GM23248 (cell line): Measurements from ENCODE around the gene FOXI3. TPM values are rescaled to one million over a fixed set of nuclear protein-coding genes. Genes with fewer than 3 reads are reported as not detected.

ENCODE experiments used
- DNase-seq: peaks from one replicate; pipeline ENCODE4 v3.0.0-alpha.2; 2015
- H2AFZ ChIP-seq: fragments of 200-600 bp; sonication (generic); 2 replicates; pipeline ENCODE4 v1.6.1; 2016; ENCODE audit warnings: antibody characterized with exemption
- H3F3A ChIP-seq: fragments of 200-600 bp; sonication (generic); 2 replicates; pipeline ENCODE4 v1.6.1; 2016; ENCODE audit warnings: mild to moderate bottlenecking, antibody characterized with exemption, mixed run types; ENCODE audit not compliant: insufficient read depth
- H3K27ac ChIP-seq: fragments of 200-600 bp; sonication (generic); 2 replicates; pipeline ENCODE4 v1.5.1; 2016; ENCODE audit warnings: mild to moderate bottlenecking
- H3K27me3 ChIP-seq: fragments of 200-600 bp; sonication (generic); replicated peaks from 2 replicates; pipeline ENCODE4 v1.6.1; 2016; ENCODE audit warnings: mild to moderate bottlenecking; ENCODE audit not compliant: insufficient read depth
- H3K36me3 ChIP-seq: fragments of 200-600 bp; sonication (generic); 2 replicates; pipeline ENCODE4 v1.6.1; 2016; ENCODE audit warnings: low read depth, mild to moderate bottlenecking
- H3K4me1 ChIP-seq: fragments of 200-600 bp; sonication (generic); 2 replicates; pipeline ENCODE4 v1.6.1; 2016; ENCODE audit warnings: mild to moderate bottlenecking; ENCODE audit not compliant: insufficient read depth
- H3K4me2 ChIP-seq: fragments of 200-600 bp; sonication (generic); one replicate; pipeline ENCODE4 v1.6.1; 2016; ENCODE audit warnings: mild to moderate bottlenecking; ENCODE audit not compliant: unreplicated experiment
- H3K4me3 ChIP-seq: fragments of 200-600 bp; sonication (generic); 2 replicates; pipeline ENCODE4 v1.5.1; 2016; ENCODE audit warnings: mild to moderate bottlenecking
- H3K79me2 ChIP-seq: fragments of 200-600 bp; sonication (generic); 2 replicates; pipeline ENCODE4 v1.6.1; 2016; ENCODE audit warnings: mild to moderate bottlenecking; ENCODE audit not compliant: insufficient read depth
- H3K9ac ChIP-seq: fragments of 200-600 bp; sonication (generic); 2 replicates; pipeline ENCODE4 v1.6.1; 2016; ENCODE audit warnings: mild to moderate bottlenecking
- H3K9me2 ChIP-seq: fragments of 200-600 bp; sonication (generic); 2 replicates; pipeline ENCODE4 v1.6.1; 2016; ENCODE audit warnings: mixed run types, mild to moderate bottlenecking, moderate library complexity; ENCODE audit not compliant: insufficient read depth
- H3K9me3 ChIP-seq: fragments of 200-600 bp; sonication (generic); one replicate; pipeline ENCODE4 v1.6.1; 2017; ENCODE audit warnings: low read depth
- H4K20me1 ChIP-seq: fragments of 200-600 bp; sonication (generic); 2 replicates; pipeline ENCODE4 v1.6.0; 2016; ENCODE audit not compliant: insufficient read depth
- EZH2 ChIP-seq: fragments of 200-600 bp; sonication (generic); IDR thresholded peaks from 2 replicates; pipeline ENCODE4 v1.6.1; 2018; ENCODE audit warnings: antibody characterized with exemption, mild to moderate bottlenecking; ENCODE audit not compliant: insufficient read depth, poor library complexity, severe bottlenecking
- EZH2phosphoT487 ChIP-seq: fragments of 200-600 bp; sonication (generic); IDR thresholded peaks from 2 replicates; pipeline ENCODE4 v1.6.1; 2018; ENCODE audit warnings: antibody characterized with exemption, moderate library complexity, mild to moderate bottlenecking, low read depth; ENCODE audit not compliant: insufficient read depth
- WGBS, 2 experiments: methylation state at CpG; one replicate each; pipeline ENCODE4 v1.1.6; 2015 to 2017; ENCODE audit warnings: low lambda C conversion rate in 2 of 2, low coverage in 1 of 2; ENCODE audit errors: missing lambda C conversion rate in 2 of 2; 5-methylcytosine and 5-hydroxymethylcytosine counted together
- in situ Hi-C: fragments of 300-500 bp; cut with MboI; formaldehyde crosslinking; loops from 2 replicates; pipeline ENCODE4 v1.15.0; 2020
- polyA plus RNA-seq: library from polyadenylated mRNA; unstranded; fragments of >200 nt; fragmentation: Nextera tagmentation; extraction: Ambion mirVana; gene quantifications from 2 replicates; pipeline ENCODE4 v1.2.1, GENCODE V29; 2016
- total RNA-seq: library from RNA; depleted of rRNA; stranded (reverse); fragments of >200 nt; shearing (Covaris generic); gene quantifications from 2 replicates; pipeline ENCODE4 v1.2.3, GENCODE V29; 2014; rRNA removed

Gene FOXI3
- total RNA-seq (not detected in 2 replicates), polyA plus RNA-seq (not detected in 2 replicates)

DNA sequence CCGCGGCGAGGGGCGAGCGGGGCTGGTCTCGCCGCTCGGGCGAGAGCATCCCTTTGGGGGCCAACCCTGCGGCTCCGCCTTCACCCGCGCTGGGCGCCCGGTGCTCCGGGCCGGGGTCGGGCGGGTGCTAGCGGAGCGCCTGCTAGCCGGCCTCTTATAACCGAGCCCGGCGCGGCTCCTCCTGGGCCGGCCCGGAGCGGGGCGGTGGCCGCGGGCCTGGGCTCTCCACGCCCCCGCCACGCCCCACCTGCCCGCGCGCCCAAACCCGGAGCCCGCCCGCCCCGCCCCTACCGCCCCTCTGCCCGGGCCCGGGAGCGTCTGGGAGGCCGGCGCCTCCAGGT, at the start of gene FOXI3:
Gene FOXI3, minus strand, starts transcription at position 129 of the 341 bp plus-strand sequence. CDS start 158 bp downstream, outside the sequence.
- Histone ChIP-seq H3K4me2 (no peak within 1 kb of the TSS), H3K27me3 (peaks cover 69% of the 10 kb centered on the region), H3K9me3 (no peaks in the 10 kb centered on the region), H2AFZ (no peak within 1 kb of the TSS), H3K9ac (no peak within 1 kb of the TSS), H3F3A (no peaks in the 10 kb centered on the region), H3K36me3 (no peaks in the 10 kb centered on the region), H3K9me2 (no peaks in the 10 kb centered on the region), H4K20me1 (no peaks in the 10 kb centered on the region), H3K27ac (no peak within 1 kb of the TSS), H3K4me3 (no peak within 1 kb of the TSS), H3K79me2 (no peaks in the 10 kb centered on the region), H3K4me1 (no peaks in the 10 kb centered on the region)
- in situ Hi-C loops, result no loop called here
- TF ChIP-seq EZH2, result no peak
- no peak for TF ChIP-seq EZH2phosphoT487
- DNase-seq, result no peak
- 6 to 17% methylated on average over 1 to 20 of the region's 48 CpGs for WGBS, 2 experiments

- in situ Hi-C loops, result no loop called here
These were observed 48.2 kb upstream of the FOXI3 start for GRCh38 chr2:88500691-88501090.

GRCh38 chr2:88499204-88499603, 46.7 kb upstream of the FOXI3 start:
- TF ChIP-seq EZH2 (no peak), EZH2phosphoT487 (no peak)
- no peaks in the 10 kb centered on the region for H3K9me2 ChIP-seq
- H2AFZ ChIP-seq, result no peak overlapping the region
- no peaks in the 10 kb centered on the region for H3K79me2 ChIP-seq
- no peaks in the 10 kb centered on the region for H3K36me3 ChIP-seq
- H3F3A ChIP-seq, result no peaks in the 10 kb centered on the region
- H3K4me2 ChIP-seq, result no peak overlapping the region
- H3K4me3 ChIP-seq, result no peak overlapping the region
- H3K27ac ChIP-seq, result no peak overlapping the region
- no peak for DNase-seq
- H3K9me3 ChIP-seq, result no peaks in the 10 kb centered on the region
- WGBS, 2 experiments, result 0 to 5% methylated on average over 1 of the region's 1 CpG
- no peaks in the 10 kb centered on the region for H4K20me1 ChIP-seq
- no peaks in the 10 kb centered on the region for H3K4me1 ChIP-seq
- no peak overlapping the region for H3K9ac ChIP-seq
- H3K27me3 ChIP-seq, result peaks cover 11% of the 10 kb centered on the region
- in situ Hi-C loops, result no loop called here

More at GRCh38 chr2:88500691-88501090, 48.2 kb upstream of the FOXI3 start:
- Histone ChIP-seq H3F3A (no peaks in the 10 kb centered on the region), H3K4me3 (no peak overlapping the region), H3K79me2 (no peaks in the 10 kb centered on the region), H4K20me1 (no peaks in the 10 kb centered on the region), H3K9me3 (no peaks in the 10 kb centered on the region), H3K9me2 (no peaks in the 10 kb centered on the region), H3K27ac (no peak overlapping the region), H2AFZ (no peak overlapping the region), H3K27me3 (no peaks in the 10 kb centered on the region; the same call in 1 of the 2 replicates), H3K4me2 (no peak overlapping the region), H3K4me1 (no peaks in the 10 kb centered on the region), H3K36me3 (no peaks in the 10 kb centered on the region), H3K9ac (no peak overlapping the region)
- peak; percentile 6 for DNase-seq
- no peak for TF ChIP-seq EZH2
- no peak for TF ChIP-seq EZH2phosphoT487
- 55 to 75% methylated on average over 2 of the region's 2 CpGs for WGBS, 2 experiments

DNA sequence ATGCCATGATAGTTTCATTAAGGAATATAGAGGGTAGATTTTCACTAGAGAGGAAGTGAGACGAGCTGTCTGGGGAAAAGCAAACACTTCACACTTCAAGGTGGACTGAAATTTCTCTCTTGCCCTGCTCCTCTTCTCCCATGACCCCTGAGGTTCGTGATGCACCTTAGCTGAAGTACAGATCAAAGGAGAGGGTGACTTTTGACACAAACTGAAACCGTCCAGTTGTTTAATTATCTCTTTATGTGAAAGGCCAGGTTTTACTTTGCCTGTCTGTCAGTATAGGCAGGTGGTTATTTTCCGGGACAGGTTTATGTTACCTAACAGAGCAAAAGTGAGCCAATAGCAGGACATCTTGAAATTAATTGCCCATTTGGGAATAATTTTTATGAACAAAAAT, 41.0 kb upstream of the FOXI3 start:
- peaks cover 28% of the 10 kb centered on the region for H3K27me3 ChIP-seq
- no peaks in the 10 kb centered on the region for H3K9me3 ChIP-seq
- H3K9ac ChIP-seq, result no peak overlapping the region
- H2AFZ ChIP-seq, result no peak overlapping the region
- H3K4me2 ChIP-seq, result no peak overlapping the region
- H4K20me1 ChIP-seq, result no peaks in the 10 kb centered on the region
- whole genome bisulfite sequencing, 2 experiments, result 24% methylated on average over 4 of the region's 4 CpGs
- H3F3A ChIP-seq, result no peaks in the 10 kb centered on the region
- DNase-seq, result no peak
- no peak overlapping the region for H3K4me3 ChIP-seq
- TF ChIP-seq EZH2 (no peak), EZH2phosphoT487 (no peak)
- in situ Hi-C loops, result no loop called here
- no peaks in the 10 kb centered on the region for H3K4me1 ChIP-seq
- no peaks in the 10 kb centered on the region for H3K36me3 ChIP-seq
- no peaks in the 10 kb centered on the region for H3K79me2 ChIP-seq
- no peaks in the 10 kb centered on the region for H3K9me2 ChIP-seq
- no peak overlapping the region for H3K27ac ChIP-seq

- Histone ChIP-seq H3K4me3 (no peak overlapping the region), H3K4me1 (no peaks in the 10 kb centered on the region), H3K79me2 (no peaks in the 10 kb centered on the region), H3K9me2 (no peaks in the 10 kb centered on the region), H3K27ac (no peak overlapping the region), H3K27me3 (peaks cover 28% of the 10 kb centered on the region), H2AFZ (no peak overlapping the region), H3K36me3 (no peaks in the 10 kb centered on the region), H4K20me1 (no peaks in the 10 kb centered on the region), H3K9me3 (no peaks in the 10 kb centered on the region), H3F3A (no peaks in the 10 kb centered on the region), H3K4me2 (no peak overlapping the region), H3K9ac (no peak overlapping the region)
- in situ Hi-C loops, result no loop called here
- no peak for TF ChIP-seq EZH2
- no peak for TF ChIP-seq EZH2phosphoT487
- WGBS, 2 experiments, result 32 to 35% methylated on average over 4 of the region's 4 CpGs
- DNase-seq, result no peak
These were observed 39.5 kb upstream of the FOXI3 start for GRCh38 chr2:88492002-88492401.
